ENCODE data around the gene KAZN.

Gene KAZN

DNA sequence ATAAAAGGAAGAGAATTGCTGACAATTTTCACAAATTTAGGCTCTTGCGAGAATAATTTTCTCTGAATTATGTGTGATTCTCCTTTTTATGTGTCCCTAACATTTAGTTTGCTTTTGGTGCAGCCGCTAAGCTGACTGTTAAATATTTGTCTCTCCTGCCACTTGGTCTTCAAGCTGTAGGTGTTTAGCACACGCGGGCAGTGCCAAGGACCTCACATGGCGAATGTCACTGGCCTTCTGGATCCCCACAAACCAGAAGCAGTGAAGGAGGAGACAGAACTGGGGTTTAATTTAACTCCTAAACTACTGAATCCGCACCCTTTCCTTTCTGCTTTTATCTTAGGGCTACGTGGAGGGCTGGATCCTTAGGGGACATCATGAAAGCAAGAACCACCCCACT is 120.0 kb downstream of the KAZN start:
- no peak for DNase-seq

DNA sequence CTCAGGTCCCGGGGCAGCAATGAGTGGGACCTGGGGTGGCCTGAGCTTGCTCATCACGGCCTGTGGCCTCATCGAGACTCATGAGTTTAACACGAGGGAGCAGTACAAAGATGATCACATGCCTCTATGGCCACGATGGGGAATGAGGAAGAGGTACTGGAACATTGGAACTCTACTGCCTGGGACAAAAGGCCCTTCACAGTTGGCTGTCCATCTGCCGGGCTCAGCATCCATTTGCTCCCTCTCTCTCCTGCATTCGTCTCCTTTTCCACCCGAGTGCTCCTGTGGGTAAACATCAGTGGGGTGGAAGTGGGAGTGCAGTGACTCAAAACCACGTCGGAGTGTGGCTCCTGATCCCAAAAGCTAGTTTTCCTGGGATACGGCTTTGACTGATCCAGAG is 124.9 kb downstream of the KAZN start:
- no peak for DNase-seq

DNA sequence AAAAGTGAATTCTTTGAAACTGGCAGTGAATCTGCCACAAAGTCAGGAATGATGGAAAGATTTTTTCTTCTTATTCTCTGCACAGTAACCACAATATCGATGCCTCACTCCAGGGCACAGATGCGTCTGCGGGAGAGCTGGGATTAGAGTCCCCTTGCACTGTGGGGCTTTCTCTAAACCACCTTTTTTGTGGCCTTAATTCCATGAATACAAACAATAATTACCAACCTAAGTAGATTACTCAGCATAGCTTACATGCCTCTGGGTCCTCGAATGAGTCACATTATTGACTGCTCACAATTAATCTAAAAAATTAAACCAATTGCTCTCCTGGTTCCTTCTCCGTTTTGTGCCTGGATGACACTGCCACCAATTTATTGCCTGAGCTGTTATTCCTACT is 125.8 kb downstream of the KAZN start:
- no peak for DNase-seq

DNA sequence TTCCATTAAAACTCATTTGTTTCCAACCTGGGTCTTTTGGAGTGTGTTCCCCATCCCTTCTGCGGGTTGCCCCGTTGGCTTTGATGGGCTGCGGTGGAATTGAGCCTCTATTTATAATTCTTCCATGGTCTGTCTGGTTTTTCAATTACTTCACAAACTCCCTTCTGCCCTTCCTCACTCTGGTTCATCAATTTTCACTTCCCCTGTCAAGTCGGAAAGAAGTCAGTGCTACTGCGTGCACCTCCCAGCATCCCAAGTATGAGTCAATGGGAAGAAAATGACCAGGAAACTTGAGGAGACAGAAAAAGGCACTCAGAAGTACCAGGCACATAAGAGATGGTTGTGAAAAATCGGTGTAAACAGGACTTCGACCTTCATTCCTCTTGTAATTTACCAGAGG is 126.2 kb downstream of the KAZN start:
- DNase-seq = no peak

DNA sequence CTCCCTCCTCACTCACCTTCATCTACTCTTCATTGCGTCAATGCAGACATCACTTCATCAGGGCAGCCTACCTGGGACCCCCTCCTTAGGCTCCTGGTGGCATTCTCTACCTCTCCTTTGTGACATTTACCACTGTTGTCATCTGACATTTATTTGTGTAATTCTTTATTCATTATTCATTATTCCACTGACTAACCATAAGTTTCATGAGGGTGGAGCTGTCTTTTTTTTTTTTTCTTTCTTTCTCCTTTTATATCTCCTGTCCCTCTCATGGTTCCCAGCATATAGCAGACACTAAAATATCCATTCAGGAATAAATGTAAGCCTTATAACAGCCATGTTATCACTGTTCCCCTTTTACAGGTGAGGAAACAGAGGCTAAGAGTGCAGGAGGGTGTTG is 126.8 kb downstream of the KAZN start:
- DNase-seq = no peak

DNA sequence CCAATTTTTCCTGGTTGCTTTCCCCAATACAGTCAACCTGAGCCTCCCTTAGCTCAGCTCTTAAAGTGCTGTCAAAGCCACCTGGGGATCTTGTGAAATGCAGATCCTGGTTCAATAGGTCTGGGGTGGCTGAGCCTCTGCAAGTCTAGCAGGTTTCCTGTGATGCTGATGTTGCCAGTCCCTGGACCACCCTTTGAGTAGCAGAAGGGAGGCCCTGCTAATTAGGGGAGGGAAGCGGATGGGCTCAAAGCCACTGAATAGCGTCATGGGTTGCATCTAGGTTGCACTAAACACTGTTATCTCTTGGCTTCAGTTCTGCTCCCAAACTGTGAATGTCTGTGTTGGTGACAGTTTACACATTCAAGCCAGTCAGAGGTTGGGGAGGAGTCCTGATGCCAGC is 127.2 kb downstream of the KAZN start:
- no peak for DNase-seq

DNA sequence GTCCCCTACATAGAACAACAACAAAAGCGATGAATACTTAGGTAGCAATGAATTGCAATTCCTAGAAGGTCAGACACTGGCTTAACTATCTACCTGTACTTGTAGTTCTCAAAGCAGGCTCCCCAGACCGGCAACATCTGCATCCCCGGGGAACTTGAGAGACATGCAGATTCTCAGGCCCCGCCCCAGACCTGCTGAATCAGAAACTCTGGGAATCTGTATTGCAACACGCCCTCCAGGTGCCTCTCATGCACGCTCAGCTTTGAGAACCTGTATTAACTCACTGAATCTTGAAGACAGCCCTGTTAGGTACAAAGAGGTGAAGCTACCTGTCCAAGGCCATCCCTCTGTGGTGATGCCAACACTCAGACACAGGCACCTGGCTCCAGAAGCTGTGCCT is 128.1 kb downstream of the KAZN start:
- DNase-seq = no peak

DNA sequence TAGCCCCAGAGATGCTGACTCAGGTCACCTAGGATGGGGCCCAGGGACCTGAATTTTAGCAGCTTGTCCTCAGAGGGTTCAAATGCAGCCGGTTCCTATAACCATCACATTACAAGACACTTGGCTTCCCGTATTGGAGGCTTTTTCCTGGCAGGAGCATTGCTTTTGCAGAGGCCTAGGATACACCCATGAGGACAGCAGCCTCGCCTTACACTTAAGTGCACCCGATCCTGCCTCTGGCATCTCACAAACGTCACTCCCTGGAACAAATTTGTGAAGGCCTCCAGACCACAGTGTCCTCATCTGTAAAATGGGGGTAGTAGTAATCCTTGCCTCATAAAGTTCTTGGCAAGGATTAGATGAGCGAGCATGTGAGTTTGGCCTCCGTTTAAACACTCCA is 130.0 kb downstream of the KAZN start:
- no peak for DNase-seq

DNA sequence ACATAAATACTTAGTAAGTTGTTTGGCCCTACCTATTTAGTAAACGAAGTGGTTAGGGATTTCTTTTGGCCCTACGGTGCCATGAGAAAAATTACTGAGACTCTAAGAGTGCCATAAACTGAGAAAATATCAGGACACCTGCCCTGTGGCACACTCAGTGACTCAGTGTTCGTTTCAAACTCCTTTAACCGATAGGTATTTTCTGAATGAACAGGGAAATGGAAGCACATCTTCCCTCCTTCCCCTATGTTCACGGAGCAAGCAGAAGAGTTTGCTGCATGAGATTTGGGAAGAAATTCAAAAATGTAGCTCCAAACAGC is 134.2 kb downstream of the KAZN start:
- no peak for DNase-seq

DNA sequence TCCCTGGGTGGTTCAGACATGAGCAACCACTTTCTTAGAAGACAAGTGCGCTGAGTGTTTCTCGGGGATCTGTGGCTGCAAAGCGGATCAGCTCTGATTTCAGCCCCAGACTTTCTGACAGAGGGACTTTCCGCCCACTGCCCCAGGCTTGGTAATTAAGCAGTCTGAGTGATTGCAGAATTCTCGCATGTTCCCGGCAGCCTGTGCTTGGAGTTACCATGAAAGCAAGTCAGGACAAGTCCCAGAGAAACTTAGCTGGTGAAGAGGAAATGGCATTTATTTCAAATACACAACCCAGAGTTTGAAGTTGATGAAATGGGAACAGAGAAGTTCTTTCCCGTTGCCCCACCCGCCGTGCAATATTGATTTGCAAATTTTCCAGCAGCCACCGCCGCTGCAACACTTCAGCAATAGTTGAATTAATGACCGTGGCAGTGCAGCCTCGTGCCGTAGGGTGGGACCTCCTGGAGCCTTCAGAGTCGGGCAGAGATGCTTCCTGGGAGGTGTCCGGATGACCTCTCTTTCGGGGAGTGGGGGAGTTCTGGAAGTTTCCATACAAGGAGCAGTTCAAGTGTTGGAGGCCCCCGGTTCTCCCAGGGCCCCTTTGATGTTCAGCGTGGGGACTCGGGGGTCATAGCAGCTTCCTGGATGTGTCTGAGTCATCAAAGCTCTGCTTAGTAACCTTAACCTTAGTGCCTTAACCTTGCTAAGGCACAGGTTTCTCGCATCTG is 134.7 kb downstream of the KAZN start:
- DNase-seq = no peak

DNA sequence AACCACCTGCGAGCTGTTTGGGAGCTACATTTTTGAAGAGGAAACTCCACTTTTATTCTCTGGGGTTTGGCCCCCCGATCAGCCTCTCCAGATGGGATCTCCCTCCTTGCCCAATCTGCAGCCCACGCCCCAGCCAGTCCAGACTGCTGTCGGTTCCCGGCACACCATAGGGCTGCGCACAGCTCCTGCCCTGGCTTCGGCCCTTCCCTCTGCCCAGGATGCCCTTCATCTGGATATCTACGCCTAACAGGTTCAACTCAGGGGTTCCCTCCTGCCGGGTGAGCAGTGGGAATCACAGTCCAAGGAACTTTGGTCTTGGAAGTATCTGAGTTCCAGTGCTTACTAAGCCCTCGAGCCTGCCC is 135.3 kb downstream of the KAZN start:
- no peak for DNase-seq

DNA sequence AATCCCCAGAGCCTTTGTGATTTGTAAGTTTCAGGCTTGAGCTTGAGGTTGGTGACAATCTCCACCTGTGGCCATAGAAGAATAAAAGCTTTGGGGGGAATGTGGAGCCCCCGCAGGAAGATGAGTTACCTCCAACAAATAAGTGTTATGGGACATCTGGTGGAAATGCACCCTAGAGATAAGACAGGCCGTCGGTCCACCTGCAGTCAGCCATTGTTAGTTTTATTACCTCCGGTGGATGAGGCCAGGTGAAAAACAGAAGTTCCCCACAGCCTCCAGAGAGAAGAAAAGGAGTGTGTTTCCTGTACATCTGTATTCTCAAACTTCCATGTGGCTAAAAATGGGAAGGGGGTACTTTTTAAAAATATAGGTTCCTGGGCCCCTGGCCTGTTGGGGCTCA is 137.4 kb downstream of the KAZN start:
- DNase-seq = no peak

DNA sequence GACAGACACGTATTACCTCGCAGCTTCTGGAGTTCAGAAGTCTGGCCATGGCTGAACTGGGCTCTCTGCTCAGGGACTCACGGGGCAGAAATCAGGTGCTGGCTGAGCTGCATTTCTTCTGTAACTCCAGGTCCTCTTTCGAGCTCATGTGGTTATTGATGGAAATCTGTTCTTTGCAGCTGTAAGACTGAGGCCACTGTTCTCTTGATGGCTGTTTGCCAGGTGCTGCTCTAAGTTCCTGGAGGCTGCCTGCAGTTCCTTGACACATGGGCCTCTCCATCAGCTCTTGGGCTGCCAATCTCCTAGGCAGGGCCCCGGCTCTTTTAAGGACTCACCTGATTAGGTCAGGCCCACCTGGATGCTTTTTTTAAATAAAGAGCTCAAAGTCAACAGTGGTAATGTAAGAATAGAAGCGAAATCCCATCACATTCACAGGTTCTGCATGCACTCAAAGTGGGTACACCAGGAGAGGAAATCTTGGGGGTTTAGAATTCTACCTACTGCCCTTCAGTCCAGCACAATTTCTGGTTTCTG is 139.1 kb downstream of the KAZN start:
- no peak for DNase-seq

DNA sequence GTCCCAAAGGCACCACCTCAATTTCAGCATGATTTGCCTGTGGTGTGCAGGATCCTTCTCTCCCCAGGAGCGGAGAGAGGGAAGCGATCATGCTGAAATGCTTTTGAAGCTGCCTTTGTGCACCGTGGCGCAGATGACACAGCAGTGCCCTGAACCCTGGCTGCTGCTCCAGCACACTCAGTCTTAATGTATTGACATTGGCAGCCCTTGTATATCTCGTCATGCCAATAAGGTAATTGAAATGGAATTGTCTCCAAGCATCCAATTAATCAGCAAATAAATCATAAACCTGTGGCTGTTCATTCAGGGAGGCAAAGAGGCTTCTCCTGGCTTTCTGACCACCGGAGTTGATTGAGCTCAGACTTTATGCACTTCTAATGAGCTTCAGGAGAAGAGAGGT is 139.8 kb downstream of the KAZN start:
- no peak for DNase-seq

DNA sequence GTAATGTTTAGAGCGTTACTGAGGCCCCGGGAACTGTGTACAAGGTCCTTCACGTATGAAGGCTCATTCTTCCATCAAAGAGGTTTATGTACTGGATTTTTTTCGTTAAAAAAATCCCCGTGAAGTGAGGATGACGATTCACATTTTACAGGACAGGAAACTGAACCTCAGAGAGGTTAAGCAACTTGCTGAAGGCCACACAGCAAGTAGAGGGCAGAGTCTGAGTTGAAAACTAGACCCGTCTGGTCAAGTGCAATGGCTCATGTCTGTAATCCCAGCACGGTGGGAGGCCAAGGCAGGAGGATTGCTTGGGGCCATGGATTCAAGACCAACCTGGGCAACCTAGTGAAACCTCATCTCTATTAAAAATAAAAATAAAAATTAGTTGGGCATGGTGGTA is 140.2 kb downstream of the KAZN start:
- DNase-seq = no peak

DNA sequence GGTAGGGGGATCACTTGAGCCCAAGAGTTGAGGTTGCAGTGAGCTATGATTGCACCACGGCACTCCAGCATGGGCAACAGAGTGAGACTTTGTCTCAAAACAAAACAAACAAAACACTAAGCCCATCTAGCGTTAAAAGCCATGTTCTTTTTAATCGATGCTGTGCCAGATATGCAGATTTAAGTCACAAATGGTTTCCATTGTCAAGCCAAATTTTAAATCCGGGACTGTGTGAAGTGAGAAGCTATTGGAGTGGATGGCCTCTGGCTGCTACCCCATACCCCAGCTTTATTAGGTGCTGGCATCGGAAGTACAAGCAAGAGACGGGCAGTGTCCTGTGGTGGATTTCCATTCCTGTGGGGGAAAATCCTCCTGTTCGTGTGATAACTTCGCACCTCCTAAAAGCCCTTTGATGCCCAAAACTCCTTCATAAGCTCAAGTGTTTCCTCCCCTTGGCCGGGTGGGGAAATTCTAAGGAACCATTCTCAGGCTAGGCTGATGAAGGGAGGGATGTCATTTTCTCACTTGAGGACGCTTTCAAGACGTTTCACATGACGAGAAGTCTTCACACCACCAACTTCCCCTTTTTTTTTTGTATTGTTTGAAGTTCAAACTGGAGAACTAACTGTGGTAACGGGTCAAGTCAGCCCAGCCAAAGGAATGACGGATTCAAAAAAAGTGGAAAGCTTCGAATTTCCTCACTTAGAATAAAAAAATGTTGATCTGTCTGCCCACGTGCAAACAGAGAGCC is 140.8 kb downstream of the KAZN start:
- DNase-seq = no peak

DNA sequence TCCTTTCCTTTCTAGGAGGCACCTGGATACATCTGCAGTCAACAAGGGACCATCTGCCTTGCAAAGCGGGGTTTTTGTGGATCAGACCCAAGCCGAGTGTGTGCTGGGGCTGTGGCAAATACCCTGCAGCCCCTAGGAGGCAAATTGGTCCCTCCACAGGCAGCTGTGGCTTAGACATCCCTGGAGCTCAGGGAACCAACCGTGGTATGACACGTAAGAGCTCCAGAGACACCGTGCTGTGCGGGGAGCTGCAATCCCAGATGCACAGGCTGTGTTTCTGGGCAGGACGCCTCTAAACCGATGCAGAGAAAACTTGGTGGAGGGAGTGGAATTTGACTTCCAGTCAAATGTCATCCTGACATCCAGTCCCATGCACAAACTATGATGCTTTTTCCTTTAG is 141.5 kb downstream of the KAZN start:
- no peak for DNase-seq

DNA sequence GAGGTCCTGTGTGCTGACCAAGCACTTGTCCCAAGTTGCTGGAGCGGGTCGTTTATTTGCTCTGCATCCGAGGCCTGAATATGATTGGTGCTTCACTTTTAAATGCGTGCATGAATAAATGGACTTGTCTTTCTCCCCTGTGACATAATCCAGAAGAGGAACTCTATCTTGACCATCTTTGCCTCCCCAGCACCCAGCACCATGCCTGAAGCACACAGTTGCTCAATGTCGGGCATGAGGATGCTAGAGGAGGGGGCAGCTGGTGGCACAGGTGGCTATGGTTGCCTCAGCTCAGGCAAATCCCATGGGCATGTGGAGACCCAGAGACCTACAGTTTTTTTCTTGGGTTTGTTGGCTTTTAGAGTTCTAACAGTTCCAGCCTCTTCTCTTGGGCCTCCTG is 142.6 kb downstream of the KAZN start:
- DNase-seq = no peak

DNA sequence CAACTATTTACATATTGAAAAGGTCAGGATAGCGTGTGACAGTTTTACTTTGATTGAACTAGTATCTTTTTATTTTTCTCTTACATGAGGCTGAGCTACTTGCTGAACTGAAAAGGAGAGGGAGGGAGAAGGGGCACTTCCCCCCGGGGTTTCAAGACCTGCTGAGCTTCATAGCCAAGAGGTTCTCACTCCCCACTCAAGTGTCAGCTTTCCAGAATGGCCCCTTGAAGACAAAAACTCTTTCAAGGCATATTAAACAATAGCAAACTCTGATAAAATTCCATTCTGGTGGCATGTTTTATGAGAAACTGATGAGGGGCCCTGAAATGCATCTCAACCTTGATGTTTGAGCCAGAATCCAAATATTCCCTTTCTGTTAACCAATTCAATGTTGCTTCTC is 143.0 kb downstream of the KAZN start:
- no peak for DNase-seq

DNA sequence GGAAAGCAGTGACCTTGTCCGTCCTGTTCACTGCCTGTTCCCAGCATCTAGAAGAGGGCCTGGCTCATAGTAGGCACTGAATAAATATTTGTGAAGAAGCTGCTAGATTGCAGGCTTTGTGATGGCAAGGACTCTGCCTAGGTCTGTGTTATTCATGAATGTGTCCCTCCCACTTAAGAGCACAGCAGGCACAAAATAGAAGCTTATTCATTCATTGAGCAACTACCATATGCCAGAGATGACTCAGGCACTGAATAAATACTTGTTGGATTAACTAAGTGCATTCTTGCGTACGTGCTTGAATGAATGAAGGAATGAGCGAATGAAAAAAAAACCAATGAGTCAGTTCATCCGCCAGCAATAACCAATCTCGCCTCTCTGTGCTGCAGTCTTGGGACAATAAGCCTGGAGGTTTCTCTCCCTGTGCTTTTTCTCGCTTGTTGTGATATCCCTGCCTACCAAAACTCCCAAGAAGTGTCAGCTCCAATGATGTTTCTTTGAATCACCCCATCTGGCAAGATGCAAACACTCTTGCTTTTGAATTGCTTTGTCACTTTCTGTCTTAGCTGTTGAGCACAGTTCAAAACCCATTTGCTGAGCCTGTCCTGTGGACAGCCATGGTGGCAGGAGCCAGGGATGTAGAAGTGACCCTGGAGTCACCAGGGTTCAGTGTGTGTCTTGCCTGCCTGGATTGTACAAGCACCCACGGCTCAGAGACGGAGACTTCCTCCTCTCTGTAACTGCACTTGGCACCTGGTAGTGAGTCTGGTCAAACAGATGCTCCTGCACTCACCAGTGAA is 143.9 kb downstream of the KAZN start:
- no peak for DNase-seq

DNA sequence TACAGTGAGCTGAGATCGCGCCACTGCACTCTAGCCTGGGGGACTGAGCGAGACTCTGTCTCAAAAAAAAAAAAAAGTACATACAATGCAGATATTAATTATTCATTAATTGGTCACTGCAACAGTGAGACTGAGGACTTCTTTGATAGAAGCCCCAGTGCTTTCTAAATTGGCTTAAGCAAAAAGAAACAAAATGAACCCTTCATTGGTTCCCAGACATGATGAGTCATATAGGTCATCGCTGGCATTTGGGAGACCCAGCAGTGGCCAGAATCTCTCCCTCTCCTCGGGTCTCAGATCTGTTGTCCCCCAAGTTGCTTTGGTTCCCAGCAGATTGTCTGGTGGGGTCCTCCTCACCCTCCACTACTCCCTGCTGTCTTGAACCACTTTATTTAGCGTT is 144.9 kb downstream of the KAZN start:
- DNase-seq = no peak

DNA sequence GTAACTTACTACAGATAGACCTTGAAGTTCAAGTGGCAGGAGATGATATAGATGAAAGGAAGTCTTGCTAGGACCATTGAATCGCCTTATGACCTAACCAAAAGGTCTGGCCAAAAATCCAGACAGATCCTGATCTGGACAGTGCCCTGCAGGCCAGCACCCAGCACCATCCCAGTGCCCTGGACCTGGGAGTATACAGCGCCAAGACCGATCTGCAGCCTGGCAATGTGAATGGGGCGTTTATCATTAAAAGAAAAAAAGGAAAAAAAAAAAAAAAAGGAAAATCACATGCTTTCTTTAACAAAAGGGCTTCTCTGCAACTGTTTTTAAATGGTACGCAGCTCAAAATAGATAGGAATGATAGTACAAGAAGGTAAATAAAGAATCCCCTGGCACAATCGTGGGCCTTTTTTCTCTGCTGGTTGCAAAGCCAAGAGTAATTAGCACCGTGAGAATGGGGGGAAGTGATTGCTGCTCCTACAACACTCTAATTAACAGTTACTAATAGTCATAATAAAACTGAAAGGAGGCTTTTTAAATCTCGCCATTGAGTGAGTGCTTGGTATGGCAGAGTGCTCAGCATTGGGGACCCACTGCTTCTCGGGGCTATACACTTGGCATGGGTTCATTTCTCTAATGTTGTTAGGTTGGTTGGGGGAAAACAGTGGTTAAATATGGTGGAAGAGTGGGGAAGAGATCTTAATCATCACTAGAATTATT is 146.7 kb downstream of the KAZN start:
- no peak for DNase-seq

DNA sequence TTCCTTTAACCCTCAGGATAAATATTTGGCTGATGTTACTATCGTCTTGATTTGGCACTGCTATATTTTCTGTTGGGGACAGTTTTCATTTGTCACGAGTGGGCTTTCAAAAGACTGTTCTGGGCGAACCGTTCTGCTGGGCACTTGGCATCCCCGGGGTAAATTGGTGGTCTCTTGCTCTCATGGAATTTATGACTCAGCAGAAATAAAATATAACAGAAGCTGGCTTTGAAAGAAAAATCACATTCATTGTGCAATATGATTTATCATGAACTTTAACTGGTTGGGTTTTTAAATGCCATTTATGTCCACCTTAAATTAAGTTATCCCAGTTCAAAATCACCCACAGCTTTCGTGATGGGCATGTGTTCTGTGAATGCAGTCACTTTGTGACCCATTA is 147.3 kb downstream of the KAZN start:
- no peak for DNase-seq

All from activated gamma-delta T cell treated with Interleukin-2 at 50 U/mL for 16 hours (primary cell).